Esophagus muscularis mucosa (tissue), 4 donors: ENCODE measurements around the gene UBE3D. TPM values are rescaled to one million over a fixed set of nuclear protein-coding genes. Genes with fewer than 3 reads are reported as not detected.

Experiments used
- DNase-seq: peaks from one replicate; pipeline ENCODE4 v3.0.0-alpha.2; 2017; ENCODE audit errors: extremely low spot score
- H3K27ac ChIP-seq, 4 donors: fragments of 200-600 bp; sonication (generic); replicated peaks in 1 of 4; 1 replicate in 3 of 4; 2 replicates in 1 of 4; pipeline ENCODE4 v1.5.1; 2016 to 2019; ENCODE audit warnings: mild to moderate bottlenecking in 1 of 4
- H3K27me3 ChIP-seq, 4 donors: fragments of 200-600 bp; sonication (generic); one replicate each; pipeline versions ENCODE4 v1.5.1 to v1.6.0; 2016 to 2019
- H3K36me3 ChIP-seq, 4 donors: fragments of 200-600 bp; sonication (generic); one replicate each; pipeline ENCODE4 v1.5.1; 2016 to 2019
- H3K4me1 ChIP-seq, 4 donors: fragments of 200-600 bp; sonication (generic); one replicate each; pipeline ENCODE4 v1.5.1; 2016 to 2019
- H3K4me3 ChIP-seq, 4 donors: fragments of 200-600 bp; sonication (generic); 1 replicate in 2 of 4; 2 replicates in 2 of 4; pipeline ENCODE4 v1.5.1; 2016 to 2019; ENCODE audit warnings: mild to moderate bottlenecking in 4 of 4, moderate library complexity in 1 of 4
- H3K9me3 ChIP-seq, 4 donors: fragments of 200-600 bp; sonication (generic); 1 replicate in 3 of 4; 2 replicates in 1 of 4; pipeline ENCODE4 v1.5.1; 2016 to 2019
- CTCF ChIP-seq, 3 experiments: fragments of 200-600 bp in 2 of 3; fragments of 450-650 bp in 1 of 3; sonication (generic) in 2 of 3; IDR thresholded peaks; one replicate each; pipeline ENCODE4 v1.5.1; 2017 to 2019; ENCODE audit warnings: antibody characterized with exemption in 3 of 3, mild to moderate bottlenecking in 2 of 3, moderate library complexity in 1 of 3
- EP300 ChIP-seq: sonication (generic); formaldehyde crosslinking; IDR thresholded peaks from one replicate; pipeline ENCODE4 v1.6.1; 2017; ENCODE audit warnings: antibody characterized with exemption
- POLR2A ChIP-seq: fragments of 450-650 bp; IDR thresholded peaks from one replicate; pipeline ENCODE4 v1.6.1; 2017; ENCODE audit warnings: antibody characterized with exemption, moderate library complexity, mild to moderate bottlenecking, low read depth
- POLR2AphosphoS5 ChIP-seq, 2 donors: sonication (generic); formaldehyde crosslinking; IDR thresholded peaks; one replicate each; pipeline ENCODE4 v1.6.1; 2017; ENCODE audit warnings: antibody characterized with exemption in 2 of 2
- WGBS: methylation state at CpG from one replicate; pipeline ENCODE4 v1.1.5; 2018; 5-methylcytosine and 5-hydroxymethylcytosine counted together
- intact Hi-C: fragments of 100-400 bp; cut with DNase I; formaldehyde crosslinking; loops from one replicate; pipeline ENCODE4 v1.15.1; 2023
- total RNA-seq, 4 donors: library from RNA; depleted of rRNA; stranded (reverse); fragments of >200 nt; gene quantifications; one replicate each; pipeline versions ENCODE4 v1.1.0 to v1.2.1, GENCODE V29; 2016

The UBE3D gene
- total RNA-seq, 4 donors from 2014 or later = 5.3 to 10.0 (median 6.4) TPM

DNA sequence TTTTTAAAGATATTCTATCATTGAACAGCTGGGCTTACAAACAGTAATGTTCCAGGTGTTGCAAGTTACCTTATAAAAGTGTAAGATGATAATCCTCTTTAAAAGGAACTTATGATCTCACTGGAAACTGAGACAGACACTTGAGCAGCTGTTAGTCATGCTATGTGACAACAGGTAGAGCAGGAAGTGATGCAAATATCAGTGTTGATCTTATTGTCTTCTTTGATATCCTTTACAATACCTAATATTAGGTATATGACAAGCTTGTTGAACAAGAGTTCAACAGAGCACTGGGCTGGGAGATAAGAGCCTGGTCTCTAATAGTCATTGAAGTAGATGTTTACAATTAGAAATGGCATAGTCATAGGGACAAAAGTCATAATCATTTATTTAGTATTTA, 150.0 kb downstream of the UBE3D start:
- peaks cover 0 to 4% (median 0%) of the 10 kb centered on the region in 4 donors for H3K9me3 ChIP-seq
- H3K36me3 ChIP-seq = no peaks in the 10 kb centered on the region
- intact Hi-C loops = no loop called here
- no peak overlapping the region for H3K4me3 ChIP-seq
- TF ChIP-seq EP300 (no peak), POLR2AphosphoS5 (IDR thresholded peaks at IDR 0.05) (no peak), POLR2A (no peak), CTCF (IDR thresholded peaks at IDR 0.05) (no peak)
- no peaks in the 10 kb centered on the region for H3K27me3 ChIP-seq
- H3K27ac ChIP-seq = peak overlapping the region in 2 of 4 donors; percentile 29 to 43
- peaks cover 4 to 45% (median 34%) of the 10 kb centered on the region in 4 donors for H3K4me1 ChIP-seq
- no peak for DNase-seq

DNA sequence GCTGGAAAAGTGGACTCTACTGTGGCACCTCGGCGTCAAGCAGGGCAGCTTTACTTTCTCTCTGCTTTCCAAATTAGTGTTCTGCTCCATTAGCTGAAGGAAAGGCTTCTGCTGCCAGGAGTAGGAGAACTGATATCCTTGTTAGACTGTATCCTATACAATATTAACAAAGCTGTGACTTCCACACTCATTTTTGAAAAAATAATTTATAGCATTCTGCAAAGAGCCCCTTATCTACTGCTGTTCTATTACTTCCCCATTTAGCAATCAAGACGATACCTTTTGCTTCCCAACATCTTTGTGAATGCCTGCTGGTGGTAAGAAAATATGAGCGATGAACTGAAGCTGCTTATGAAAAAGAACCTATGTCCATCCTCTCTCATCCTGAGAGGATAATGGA, 151.1 kb downstream of the UBE3D start:
- TF ChIP-seq POLR2A = no peak
- no peak for TF ChIP-seq POLR2AphosphoS5 (IDR thresholded peaks at IDR 0.05)
- TF ChIP-seq CTCF (IDR thresholded peaks at IDR 0.05) = no peak
- TF ChIP-seq EP300 = no peak
- Histone ChIP-seq H3K27me3 (no peaks in the 10 kb centered on the region), H3K4me1 (peaks cover 8 to 57% (median 45%) of the 10 kb centered on the region in 4 donors), H3K4me3 (no peak overlapping the region), H3K27ac (peak overlapping the region in 3 of 4 donors; percentile 17 to 43 (median 29)), H3K36me3 (no peaks in the 10 kb centered on the region), H3K9me3 (peaks cover 0 to 4% (median 0%) of the 10 kb centered on the region in 4 donors)
- 83% methylated on average over 4 of the region's 4 CpGs for WGBS
- DNase-seq = no peak
- intact Hi-C loops = no loop called here

GRCh38 chr6:82910820-82911219, 154.8 kb downstream of the UBE3D start:
- intact Hi-C loops = no loop called here
- TF ChIP-seq POLR2A (no peak), EP300 (no peak), POLR2AphosphoS5 (IDR thresholded peaks at IDR 0.05) (no peak), CTCF (IDR thresholded peaks at IDR 0.05) (no peak)
- Histone ChIP-seq H3K27ac (no peak overlapping the region), H3K9me3 (no peaks in the 10 kb centered on the region), H3K36me3 (no peaks in the 10 kb centered on the region), H3K4me1 (peaks cover 8 to 55% (median 49%) of the 10 kb centered on the region in 4 donors), H3K27me3 (no peaks in the 10 kb centered on the region), H3K4me3 (no peak overlapping the region)
- DNase-seq = no peak

DNA sequence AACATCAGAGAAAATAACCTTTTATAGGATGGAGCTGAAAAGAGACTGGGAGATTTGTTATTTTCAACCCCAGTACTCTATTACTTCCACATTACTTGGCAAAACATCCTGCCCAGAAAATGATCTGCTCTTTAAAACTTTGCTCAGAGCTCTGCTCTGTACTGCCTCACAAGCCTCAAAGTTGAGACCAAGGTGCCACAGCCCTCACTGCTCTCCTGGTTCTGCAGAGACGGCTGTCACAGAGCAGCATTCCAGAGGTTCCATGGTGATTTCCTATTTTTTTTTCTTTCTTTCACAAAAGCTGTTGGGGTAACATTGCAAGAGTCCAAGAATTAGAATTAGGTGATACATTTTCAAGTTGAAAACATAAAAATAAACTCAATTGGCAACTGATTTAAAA, 155.2 kb downstream of the UBE3D start:
- no peak overlapping the region for H3K27ac ChIP-seq
- 31% methylated on average over 1 of the region's 1 CpG for WGBS
- H3K9me3 ChIP-seq = no peaks in the 10 kb centered on the region
- H3K4me1 ChIP-seq = peaks cover 8 to 51% (median 47%) of the 10 kb centered on the region in 4 donors
- TF ChIP-seq POLR2AphosphoS5 (IDR thresholded peaks at IDR 0.05) (no peak), POLR2A (no peak), EP300 (no peak), CTCF (IDR thresholded peaks at IDR 0.05) (no peak)
- H3K36me3 ChIP-seq = no peaks in the 10 kb centered on the region
- intact Hi-C loops = no loop called here
- H3K4me3 ChIP-seq = no peak overlapping the region
- no peaks in the 10 kb centered on the region for H3K27me3 ChIP-seq
- no peak for DNase-seq

DNA sequence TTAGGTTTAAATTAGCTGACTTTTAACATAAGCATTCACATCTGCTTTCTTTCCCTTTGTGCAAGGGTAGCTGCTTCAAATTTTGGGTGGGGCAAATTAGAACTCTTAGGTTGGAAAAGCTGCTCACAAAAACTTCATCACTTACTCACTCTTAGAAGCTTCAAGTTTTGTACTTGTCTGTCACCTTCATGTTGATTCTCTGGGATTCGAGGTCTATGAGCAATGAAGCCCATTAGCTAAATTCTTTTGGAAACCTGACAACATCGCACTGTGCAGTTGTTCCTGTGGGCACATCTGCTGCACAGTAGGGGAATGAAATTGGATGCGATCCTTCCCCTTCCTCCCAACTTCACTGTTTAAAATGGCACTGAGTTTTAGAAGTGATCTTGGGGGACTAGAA, 156.1 kb downstream of the UBE3D start:
- DNase-seq = no peak
- no peaks in the 10 kb centered on the region for H3K36me3 ChIP-seq
- H3K4me1 ChIP-seq = peaks cover 8 to 50% (median 42%) of the 10 kb centered on the region in 4 donors
- intact Hi-C loops = no loop called here
- peak overlapping the region in 1 of 4 donors; percentile 27 for H3K27ac ChIP-seq
- H3K27me3 ChIP-seq = no peaks in the 10 kb centered on the region
- no peak overlapping the region for H3K4me3 ChIP-seq
- H3K9me3 ChIP-seq = no peaks in the 10 kb centered on the region
- WGBS = 77% methylated on average over 3 of the region's 3 CpGs
- TF ChIP-seq POLR2AphosphoS5 (IDR thresholded peaks at IDR 0.05) (no peak), POLR2A (no peak), CTCF (IDR thresholded peaks at IDR 0.05) (no peak), EP300 (no peak)
